Measurements from ENCODE around the gene SLC25A11. TPM values are rescaled to one million over a fixed set of nuclear protein-coding genes. Genes with fewer than 3 reads are reported as not detected.

SLC25A11 gene
- total RNA-seq, 1 donor from 2014 or later = 28.3 TPM

DNA sequence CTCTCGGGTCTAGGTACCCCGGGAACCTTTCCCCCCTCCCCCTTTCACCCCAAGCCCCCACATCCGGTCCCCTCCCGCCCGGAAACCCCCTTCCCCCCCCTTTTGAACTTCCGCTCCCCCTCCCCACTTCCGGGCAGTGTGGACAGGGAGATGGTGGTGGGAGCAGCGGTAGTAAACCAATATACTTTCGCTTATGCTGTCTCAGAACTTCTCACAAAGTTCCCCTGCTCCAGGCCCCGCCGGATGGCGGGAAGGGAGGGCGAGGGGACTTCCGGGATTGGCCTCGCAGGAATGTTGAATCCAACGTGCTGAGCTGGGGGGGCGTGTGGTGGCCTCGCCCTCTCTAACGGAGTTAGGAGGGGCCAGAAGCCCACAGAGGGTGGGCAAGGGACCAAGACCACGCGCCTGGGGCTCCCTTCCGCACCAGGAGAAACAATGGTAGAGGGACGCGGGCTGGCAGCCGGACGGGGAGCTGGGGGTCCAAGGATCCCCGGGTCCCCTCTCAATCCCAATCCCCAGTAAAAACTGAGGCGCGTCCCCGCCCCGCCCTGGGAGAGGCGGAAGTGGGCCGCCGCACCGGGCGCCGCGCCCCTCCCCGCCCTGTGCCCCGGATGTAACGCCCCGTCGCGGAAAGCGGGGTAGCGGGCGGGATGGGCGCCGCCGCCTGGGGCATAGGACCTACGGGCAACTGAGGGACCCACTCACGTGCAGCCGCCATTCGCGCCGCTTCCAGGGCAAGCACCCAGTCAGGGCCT, 7.7 kb upstream of the SLC25A11 start:
- intact Hi-C loops (cut with DNase I) = no loop called here
- ATAC-seq (peak; percentile 27), DNase-seq (ENCODE audit: low spot score) (peak; percentile 77)

DNA sequence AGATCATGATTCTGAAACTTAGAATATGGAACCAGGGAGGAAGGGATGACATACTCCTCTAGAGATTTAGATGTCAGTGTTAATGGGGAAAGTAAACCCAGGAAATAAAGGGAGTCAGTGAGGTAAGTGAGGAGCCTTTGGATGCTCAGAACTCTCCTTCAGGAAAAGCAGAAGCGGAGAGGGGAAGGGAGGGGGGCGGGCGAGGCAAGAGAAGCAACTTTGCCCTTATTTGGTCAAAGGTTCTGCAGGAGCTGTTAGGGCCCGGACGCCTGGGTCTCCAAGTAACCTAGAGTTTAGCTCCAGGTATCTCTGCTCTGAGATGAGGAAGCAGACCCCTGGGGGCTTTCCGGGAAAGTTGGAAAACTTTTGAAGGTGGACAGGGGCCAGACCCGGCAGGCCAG, 7.2 kb upstream of the SLC25A11 start:
- ATAC-seq (no peak), DNase-seq (ENCODE audit: low spot score) (no peak)
- intact Hi-C loops (cut with DNase I) = no loop called here

DNA sequence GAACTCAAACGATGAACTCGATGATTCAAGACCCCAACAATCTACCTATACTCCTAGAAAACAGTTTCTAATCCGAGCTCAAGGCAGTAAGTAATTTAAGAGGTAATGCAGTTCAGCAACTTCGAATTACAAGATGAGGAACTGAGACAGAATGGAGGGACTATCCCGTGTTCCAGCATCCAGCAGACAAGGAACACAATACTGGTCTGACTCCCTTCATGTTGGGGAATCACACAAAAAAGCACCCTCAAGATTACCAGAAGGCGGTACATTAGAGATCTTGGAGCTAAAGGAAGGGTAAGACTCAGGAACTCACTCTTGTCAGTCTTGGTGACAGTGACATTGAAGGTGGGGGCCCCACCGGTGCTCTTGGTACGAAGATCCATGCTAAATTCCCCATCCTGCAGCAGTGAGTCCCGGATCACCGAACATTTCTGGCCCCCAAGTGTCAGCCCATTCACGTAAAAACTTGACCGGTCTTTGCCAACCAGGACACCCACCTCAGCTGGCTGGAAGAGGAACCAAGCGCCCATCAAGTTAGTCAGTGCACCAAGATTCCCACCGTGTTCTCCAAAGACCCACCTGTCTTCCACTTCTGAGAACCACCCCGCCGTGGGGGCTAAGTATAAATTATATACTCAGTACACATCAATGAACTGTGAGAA, 6.6 kb upstream of the SLC25A11 start:
- ATAC-seq (no peak), DNase-seq (ENCODE audit: low spot score) (no peak)
- intact Hi-C loops (cut with DNase I) = no loop called here

DNA sequence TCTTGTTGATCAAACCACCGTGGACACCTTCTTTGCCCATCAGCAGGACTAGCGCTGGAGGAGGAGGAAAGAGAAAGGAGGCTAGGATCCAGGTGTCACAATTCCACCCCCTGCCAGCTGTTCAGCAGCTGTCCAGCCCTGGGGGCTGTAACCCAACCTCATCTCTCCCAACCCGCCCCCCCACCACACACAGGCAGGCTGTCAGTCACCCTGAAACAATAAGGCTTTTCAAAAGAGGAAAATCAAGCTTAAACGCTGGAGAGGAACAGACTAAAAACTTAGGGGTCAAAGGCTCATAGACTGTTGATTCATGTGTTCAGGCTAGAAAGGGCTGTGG, 6.1 kb upstream of the SLC25A11 start:
- no peak for ATAC-seq
- intact Hi-C loops (cut with DNase I) = no loop called here
- no peak for DNase-seq (ENCODE audit: low spot score)

DNA sequence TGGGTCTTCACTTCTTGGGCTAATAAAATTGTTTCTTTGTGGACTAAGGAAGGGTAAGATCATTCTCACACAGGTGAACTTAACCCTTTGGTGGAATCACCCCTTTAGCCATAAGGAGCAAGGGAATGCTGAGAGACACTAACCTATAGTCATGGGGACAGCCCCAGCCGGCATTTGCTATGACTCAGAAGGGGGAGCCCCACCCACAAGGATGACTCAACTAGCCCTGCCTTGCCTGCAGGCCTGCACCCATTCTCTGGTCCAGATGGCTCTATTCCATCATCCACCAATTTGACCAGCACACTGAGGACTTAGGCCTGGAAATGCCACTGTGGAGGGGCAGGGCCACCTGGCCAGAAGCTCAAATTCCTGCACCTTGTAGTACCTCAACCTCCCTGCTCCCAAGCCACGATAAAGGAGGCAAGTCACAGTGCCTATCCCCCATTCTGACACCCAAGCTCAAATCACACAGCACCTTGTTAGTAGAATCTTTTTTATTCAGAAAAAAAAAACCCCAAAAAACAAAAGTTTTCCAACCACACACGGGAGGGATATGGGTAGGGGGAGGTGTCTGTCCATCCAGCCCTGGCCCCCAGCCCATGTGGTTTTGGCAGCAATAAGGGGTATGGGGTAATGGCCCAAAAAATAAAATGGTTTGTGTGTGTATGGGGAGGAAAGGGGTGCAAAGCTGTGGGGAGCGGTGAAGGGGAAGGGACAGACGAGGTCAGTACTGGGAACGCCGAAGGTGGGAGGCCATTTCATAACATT, 5.5 kb upstream of the SLC25A11 start:
- ATAC-seq (no peak), DNase-seq (ENCODE audit: low spot score) (peak; percentile 84)
- intact Hi-C loops (cut with DNase I) = no loop called here

DNA sequence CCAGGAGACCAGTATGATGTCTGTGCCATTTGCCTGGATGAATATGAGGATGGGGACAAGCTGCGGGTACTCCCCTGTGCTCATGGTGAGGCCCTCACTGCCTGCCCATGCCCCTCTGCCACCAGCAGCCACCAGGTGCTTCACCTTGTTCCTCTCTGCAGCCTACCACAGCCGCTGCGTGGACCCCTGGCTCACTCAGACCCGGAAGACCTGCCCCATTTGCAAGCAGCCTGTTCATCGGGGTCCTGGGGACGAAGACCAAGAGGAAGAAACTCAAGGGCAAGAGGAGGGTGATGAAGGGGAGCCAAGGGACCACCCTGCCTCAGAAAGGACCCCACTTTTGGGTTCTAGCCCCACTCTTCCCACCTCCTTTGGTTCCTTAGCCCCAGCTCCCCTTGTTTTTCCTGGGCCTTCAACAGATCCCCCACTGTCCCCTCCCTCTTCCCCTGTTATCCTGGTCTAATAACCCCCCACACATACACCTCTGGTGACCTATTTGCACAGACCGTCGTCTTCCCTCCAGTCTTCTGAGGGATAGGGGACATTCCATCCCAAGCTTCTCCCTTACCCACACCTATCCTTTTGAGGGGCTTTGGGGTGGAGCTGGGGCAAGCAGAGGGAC, 4.8 kb upstream of the SLC25A11 start:
- intact Hi-C loops (cut with DNase I) = no loop called here
- no peak for ATAC-seq
- DNase-seq (ENCODE audit: low spot score) = no peak

DNA sequence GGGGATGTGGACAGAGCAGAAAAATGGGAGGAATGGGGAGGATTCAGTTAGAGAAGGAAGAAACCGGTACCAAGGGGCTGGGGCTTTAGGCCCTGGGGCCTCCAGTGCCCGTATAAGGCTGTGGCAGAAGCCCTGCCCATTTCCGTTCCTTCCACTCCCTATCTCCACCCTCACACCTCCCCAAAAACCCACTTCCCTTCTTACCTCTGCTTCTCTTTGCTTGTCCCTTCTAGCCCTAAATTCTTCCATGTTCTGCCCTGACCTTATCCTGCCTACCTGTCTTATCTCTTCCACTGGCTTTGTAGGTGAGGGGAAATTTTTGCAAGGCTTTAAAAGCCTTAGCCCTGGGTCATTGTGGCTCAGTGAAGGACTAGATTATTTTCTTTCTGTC, 4.3 kb upstream of the SLC25A11 start:
- intact Hi-C loops (cut with DNase I) = no loop called here
- ATAC-seq = no peak

DNA sequence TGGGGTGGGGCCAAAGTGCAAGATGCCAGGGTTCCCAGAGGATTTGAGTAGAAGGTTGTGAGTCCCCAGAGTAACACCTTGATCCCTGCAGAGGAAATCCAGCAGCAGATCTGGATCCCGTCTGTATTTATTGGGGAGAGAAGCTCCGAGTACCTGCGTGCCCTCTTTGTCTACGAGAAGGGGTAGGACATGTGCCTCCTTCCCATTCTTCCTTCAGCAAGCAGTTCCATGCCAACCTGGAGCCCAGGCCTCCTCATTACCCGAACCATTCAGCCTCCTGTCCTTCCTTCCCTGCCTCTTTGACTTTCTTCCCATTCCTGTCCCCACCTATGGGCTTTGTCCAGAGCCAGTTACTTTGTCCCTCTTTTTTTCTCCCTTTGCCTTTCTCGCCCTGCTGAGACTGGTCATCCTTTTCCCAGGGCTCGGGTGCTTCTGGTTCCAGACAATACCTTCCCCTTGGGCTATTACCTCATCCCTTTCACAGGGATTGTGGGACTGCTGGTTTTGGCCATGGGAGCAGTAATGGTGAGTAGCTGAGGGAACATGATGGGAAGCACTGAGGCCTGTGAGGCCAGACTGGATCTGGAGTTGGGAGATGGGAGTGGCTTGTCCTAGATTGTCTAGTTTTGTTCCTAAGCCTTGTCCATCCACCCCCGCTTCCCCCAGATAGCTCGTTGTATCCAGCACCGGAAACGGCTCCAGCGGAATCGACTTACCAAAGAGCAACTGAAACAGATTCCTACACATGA, 3.1 kb upstream of the SLC25A11 start:
- intact Hi-C loops (cut with DNase I) = no loop called here
- no peak for ATAC-seq
- DNase-seq (ENCODE audit: low spot score) = no peak

More for the DNA sequence above, 4.3 kb upstream of the SLC25A11 start:
- DNase-seq (ENCODE audit: low spot score) = no peak

DNA sequence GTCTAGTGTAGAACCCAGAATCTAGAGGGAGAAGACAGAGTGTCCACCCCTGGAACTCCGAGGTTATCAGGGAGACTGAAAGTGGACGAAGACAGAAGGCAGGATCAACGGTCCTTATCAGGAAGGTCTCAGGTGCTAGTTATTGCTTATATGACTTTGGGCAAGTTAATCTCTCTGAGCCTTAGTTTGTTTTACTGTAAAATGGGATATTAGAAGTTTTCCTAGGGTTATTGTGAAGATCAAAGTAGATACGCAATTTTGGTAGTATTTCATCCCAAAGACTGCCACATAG, 1.4 kb upstream of the SLC25A11 start:
- ATAC-seq (no peak), DNase-seq (ENCODE audit: low spot score) (no peak)
- intact Hi-C loops (cut with DNase I) = no loop called here

DNA sequence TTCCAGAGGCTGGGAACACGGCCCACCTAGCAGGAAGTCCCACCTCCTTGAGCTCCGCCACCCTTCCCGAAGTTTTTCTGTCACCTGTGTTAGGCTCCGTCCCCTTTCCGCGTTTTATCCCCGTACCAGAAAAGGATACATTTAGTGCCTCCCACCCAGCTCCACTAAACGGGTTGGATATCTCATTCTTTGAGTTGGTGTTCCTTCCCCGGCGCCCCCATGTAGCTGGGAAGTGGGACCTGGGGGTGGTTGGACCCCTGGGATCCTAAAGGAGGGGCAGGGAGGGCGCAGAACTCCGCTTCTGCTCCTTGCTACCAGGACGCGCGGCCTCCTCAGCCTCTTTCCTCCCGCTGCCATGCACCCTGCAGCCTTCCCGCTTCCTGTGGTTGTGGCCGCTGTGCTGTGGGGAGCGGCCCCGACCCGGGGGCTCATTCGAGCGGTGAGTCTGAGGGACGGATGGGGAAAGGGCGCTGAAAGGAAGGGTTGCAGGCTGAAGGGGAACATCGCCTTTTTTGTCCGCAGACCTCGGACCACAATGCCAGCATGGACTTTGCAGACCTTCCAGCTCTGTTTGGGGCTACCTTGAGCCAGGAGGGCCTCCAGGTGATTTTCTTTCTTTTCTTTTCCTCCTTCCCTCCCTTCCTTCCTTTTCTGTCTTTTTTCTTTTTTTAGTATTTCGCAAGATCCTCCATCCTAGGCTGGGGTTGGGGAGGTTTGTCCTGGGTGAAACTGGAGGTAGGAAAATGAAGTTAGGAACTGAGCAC, 891 bp upstream of the SLC25A11 start:
- ATAC-seq (peak; percentile 87), DNase-seq (ENCODE audit: low spot score) (peak; percentile 86)
- intact Hi-C loops (cut with DNase I) = no loop called here

DNA sequence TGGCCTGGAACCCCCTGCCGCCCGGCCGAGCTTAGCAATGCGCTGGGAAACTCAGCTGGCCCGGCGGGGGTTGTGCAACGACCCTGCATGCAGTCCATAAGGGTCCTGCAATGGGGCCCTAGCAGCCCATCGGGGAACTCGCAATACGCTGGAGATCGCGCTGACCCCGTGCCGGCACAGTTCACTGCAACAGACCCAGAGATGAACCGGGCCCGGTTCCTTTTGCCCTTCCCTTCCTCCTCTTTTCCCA, 375 bp downstream of the SLC25A11 start:
- no peak for DNase-seq (ENCODE audit: low spot score)
- intact Hi-C loops (cut with DNase I) = no loop called here

DNA sequence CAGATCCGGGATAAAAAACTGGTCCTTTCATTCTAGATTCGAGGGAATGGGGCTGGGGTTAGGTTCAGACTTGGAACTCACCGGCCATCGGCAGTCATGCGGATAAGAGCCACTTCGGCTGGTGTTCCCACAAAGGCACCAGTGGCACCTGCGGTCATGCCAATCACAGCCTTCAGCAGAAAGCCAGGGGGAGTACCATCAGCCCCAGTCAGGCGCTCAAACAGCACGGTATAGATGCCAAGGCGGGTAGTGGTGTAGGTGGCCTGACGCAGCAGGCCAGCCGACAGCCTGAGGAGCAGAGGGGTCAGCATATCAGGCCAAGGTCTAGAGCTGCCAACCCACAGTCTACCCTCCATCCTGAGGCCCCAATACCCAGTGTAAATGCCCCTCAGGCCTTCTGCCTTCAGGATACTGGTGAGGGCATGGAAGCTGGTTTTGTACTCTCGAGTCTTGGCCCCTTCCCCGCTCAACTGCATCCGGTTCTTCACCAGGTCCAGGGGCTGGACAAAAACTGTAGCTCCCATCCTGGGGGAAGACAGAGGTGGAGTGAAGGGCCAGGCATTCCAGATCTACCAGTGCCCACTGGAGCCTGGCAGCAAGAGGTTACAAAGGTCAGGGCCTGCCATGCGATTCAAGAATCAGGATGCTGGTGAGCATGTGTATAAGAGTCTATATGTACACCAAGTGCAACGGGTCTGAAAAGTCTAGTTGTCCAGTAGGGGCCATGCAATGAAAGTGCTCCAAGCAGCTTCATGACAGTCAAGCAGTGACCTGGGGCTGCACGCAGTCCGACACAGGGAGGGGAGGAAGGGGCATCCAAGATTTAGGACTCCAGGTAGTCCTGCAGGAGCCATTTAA, 929 bp downstream of the SLC25A11 start:
- ATAC-seq = no peak
- intact Hi-C loops (cut with DNase I) = no loop called here
- no peak for DNase-seq (ENCODE audit: low spot score)

More for the DNA sequence above, 375 bp downstream of the SLC25A11 start:
- ATAC-seq = no peak

DNA sequence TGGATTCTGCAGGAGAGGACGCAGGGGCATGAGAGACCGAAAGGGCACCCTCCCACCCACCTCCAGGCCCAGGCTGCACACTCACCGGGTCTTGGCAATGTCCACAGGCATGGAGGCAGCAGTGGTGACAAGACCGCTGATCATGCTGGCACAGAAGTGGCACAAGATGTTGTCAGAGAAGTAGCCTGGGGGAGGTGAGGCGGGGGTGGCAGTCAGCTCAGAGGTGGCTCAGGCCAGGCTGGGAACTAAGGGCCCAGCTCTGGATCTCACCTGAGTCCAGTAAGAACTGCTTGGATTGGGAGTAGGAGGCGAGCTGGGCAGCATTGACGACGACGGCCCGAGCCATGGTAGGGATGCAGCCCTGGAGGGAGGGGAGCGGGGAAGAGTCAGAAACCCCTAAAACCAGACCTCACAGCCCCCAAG, 1.8 kb downstream of the SLC25A11 start:
- intact Hi-C loops (cut with DNase I) = no loop called here
- DNase-seq (ENCODE audit: low spot score) = no peak
- ATAC-seq = no peak

DNA sequence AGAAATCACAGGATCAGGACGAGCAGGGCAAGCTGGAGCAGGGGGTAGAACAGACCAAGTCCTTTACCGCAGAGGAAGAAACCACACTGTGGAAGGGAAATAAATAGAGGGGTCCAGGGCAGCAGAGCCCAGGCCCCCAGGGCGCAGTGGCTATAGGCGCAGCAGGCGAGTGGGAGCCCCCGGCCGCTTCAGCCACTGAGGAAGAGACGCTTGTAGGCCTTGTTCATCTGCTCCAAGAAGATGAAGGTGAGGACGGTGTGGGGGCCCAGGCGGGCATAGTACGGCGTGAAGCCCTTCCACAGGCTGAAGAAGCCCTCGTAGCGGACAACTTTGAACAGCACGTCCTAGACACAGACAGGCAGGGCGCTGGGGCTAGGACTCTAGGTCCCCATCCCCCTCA, 2.3 kb downstream of the SLC25A11 start:
- no peak for ATAC-seq
- intact Hi-C loops (cut with DNase I) = no loop called here
- no peak for DNase-seq (ENCODE audit: low spot score)

DNA sequence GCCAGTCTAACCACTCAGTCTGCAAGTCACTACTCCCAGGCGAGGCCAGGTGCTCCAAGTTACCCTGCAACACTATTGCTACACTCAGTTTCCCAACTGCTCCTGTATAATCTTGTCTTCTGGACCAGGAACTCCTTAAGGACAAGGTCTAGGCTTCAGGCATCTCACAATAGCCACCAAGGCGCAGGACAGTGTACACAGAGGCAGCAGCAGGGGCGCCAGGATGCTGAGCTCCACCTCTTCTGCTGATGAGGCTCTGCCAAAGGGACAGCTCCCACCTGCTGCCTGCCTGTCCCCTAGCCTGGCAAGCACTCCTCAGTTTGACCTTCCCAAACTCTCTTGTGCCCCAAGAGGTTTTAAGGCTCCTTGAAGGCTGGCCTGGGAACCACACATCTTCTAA, 3.4 kb downstream of the SLC25A11 start:
- ATAC-seq = no peak
- DNase-seq (ENCODE audit: low spot score) = no peak
- intact Hi-C loops (cut with DNase I) = no loop called here

DNA sequence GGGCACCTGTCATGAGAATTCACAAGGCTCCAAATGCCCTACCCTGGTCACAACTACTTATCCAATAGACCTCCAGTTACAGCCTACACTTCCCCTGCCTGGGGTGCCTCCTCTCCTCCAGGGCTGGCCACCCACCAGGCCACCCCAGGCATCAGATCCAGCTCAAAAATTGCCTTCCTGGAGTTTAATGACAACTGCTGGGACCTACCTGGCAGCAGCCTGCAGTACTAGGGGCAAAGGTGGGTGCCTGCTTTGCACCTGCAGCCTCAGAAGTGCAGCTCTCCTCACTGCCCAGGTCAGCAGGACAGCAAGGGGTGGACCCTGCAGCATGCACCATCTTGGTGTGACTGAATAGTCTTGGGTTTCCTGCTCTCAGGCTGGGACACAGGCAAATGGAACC, 4.2 kb downstream of the SLC25A11 start:
- intact Hi-C loops (cut with DNase I) = no loop called here
- ATAC-seq = no peak
- no peak for DNase-seq (ENCODE audit: low spot score)

DNA sequence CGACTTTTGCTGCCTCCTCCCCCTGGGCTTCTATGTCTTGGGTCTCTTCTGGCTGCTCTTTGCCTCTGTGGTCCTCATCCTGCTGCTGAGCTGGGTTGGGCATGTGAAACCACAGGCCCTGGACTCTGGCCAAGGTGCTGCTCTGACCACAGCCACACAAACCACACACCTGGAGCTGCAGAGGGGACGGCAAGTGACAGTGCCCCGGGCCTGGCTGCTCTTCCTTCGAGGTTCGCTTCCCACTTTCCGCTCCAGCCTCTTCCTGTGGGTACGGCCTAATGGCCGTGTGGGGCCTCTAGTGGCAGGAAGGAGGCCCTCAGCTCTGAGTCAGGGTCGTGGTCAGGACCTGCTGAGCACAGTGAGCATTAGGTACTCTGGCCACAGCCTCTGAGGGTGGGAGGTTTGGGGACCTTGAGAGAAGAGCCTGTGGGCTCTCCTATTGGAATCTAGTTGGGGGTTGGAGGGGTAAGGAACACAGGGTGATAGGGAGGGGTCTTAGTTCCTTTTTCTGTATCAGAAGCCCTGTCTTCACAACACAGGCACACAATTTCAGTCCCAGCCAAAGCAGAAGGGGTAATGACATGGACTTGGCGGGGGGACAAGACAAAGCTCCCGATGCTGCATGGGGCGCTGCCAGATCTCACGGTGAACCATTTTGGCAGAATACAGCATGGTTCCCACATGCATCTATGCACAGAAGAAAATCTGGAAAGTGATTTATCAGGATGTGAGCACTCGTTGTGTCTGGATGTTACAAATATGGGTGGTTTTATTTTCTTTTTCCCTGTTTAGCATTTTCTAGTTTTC, 5.5 kb downstream of the SLC25A11 start:
- intact Hi-C loops (cut with DNase I) = no loop called here
- DNase-seq (ENCODE audit: low spot score) (no peak), ATAC-seq (peak; percentile 36)
